MM.1S (cell line): ENCODE data around the gene ASIC2.

Experiments used
- EZH2 ChIP-seq: fragments of 300-600 bp; sonication (generic); optimal IDR thresholded peaks from 2 replicates; pipeline ENCODE3; 2017; ENCODE audit warnings: low read depth, mild to moderate bottlenecking, antibody characterized with exemption, low read length, mixed read lengths
- TF ChIP-seq, protein P1 (sequence below): fragments of 300-600 bp; sonication (generic); IDR thresholded peaks from 2 replicates; pipeline ENCODE4 v1.5.1; 2016; ENCODE audit warnings: antibody characterized with exemption, low read length, mixed read lengths

DNA sequence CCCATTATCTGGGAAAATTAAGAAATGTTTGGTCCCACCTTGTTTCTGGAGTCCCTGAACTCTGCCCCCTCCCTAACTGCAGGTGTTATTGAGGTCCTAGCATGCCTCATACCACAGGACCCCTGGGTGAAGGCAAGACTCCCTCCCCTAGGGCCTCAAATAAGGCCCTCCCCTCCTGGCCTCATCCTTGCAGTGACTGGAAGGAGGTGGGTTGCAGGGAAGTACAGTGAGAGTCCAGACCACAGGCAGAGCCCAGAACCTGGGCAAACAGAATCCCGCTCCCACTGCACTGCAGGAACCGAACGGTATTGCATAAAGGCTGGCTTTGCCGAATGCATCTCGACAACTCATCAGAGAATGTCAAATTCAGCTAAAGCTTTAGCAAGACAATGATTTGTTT is 126.6 kb downstream of the ASIC2 start:
- TF ChIP-seq, protein P1, sequence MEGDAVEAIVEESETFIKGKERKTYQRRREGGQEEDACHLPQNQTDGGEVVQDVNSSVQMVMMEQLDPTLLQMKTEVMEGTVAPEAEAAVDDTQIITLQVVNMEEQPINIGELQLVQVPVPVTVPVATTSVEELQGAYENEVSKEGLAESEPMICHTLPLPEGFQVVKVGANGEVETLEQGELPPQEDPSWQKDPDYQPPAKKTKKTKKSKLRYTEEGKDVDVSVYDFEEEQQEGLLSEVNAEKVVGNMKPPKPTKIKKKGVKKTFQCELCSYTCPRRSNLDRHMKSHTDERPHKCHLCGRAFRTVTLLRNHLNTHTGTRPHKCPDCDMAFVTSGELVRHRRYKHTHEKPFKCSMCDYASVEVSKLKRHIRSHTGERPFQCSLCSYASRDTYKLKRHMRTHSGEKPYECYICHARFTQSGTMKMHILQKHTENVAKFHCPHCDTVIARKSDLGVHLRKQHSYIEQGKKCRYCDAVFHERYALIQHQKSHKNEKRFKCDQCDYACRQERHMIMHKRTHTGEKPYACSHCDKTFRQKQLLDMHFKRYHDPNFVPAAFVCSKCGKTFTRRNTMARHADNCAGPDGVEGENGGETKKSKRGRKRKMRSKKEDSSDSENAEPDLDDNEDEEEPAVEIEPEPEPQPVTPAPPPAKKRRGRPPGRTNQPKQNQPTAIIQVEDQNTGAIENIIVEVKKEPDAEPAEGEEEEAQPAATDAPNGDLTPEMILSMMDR, result no peak
- TF ChIP-seq EZH2, result no peak
